Small intestine (tissue), 7 donors: ENCODE results near the gene SPARCL1. TPM values are rescaled to one million over a fixed set of nuclear protein-coding genes. Genes with fewer than 3 reads are reported as not detected.
"Not testable (repeated sequence)": the region's sequence is repeated elsewhere in the genome, so short reads cannot be mapped to it uniquely, and the experiment has no call there.

Experiments used
- DNase-seq, 2 donors: peaks; one replicate each; pipeline versions ENCODE4 v3.0.0 to v3.0.0-alpha.2; 2013
- FAIRE-seq: peaks from 2 replicates; lab custom pipeline; 2012; peaks lifted over from hg19 to GRCh38; lab: Jason Lieb, UNC
- H3K27ac ChIP-seq, 3 donors: one replicate each; pipeline ENCODE4 v1.5.1; 2013; ENCODE audit warnings: low read length in 2 of 3, mild to moderate bottlenecking in 2 of 3, control low read depth in 1 of 3, inconsistent platforms in 1 of 3, low read depth in 1 of 3, moderate library complexity in 1 of 3
- H3K27me3 ChIP-seq, 3 donors: one replicate each; pipeline ENCODE4 v1.6.1; 2013; ENCODE audit warnings: low read length in 3 of 3, inconsistent platforms in 1 of 3; ENCODE audit not compliant: control insufficient read depth in 3 of 3, insufficient read depth in 3 of 3
- H3K36me3 ChIP-seq, 3 donors: one replicate each; pipeline ENCODE4 v1.6.1; 2013; ENCODE audit warnings: low read length in 3 of 3, inconsistent platforms in 1 of 3, low read depth in 1 of 3, mild to moderate bottlenecking in 1 of 3, moderate library complexity in 1 of 3; ENCODE audit not compliant: control insufficient read depth in 3 of 3, insufficient read depth in 2 of 3
- H3K4me1 ChIP-seq, 3 donors: one replicate each; pipeline ENCODE4 v1.6.1; 2013; ENCODE audit warnings: low read length in 2 of 3, inconsistent platforms in 1 of 3, low read depth in 1 of 3, mild to moderate bottlenecking in 1 of 3, moderate library complexity in 1 of 3; ENCODE audit not compliant: control insufficient read depth in 3 of 3, insufficient read depth in 2 of 3
- H3K4me3 ChIP-seq, 3 donors: one replicate each; pipeline ENCODE4 v1.5.1; 2013; ENCODE audit warnings: low read length in 3 of 3, control low read depth in 1 of 3, inconsistent platforms in 1 of 3, low read depth in 1 of 3, mild to moderate bottlenecking in 1 of 3, moderate library complexity in 1 of 3
- H3K9me3 ChIP-seq, 2 donors: one replicate each; pipeline ENCODE4 v1.6.1; 2013; ENCODE audit warnings: low read depth in 1 of 2, low read length in 1 of 2; ENCODE audit not compliant: control insufficient read depth in 2 of 2, insufficient read depth in 1 of 2
- WGBS, 3 donors: extraction: QIAGEN DNeasy Blood & Tissue Kit; methylation state at CpG; one replicate each; pipeline ENCODE4 v1.1.7; 2013; 5-methylcytosine and 5-hydroxymethylcytosine counted together
- polyA plus RNA-seq, 4 donors: library from polyadenylated mRNA; stranded (reverse) in 3 of 4; unstranded in 1 of 4; fragments of 200-250 nt in 3 of 4; fragments of 120-200 nt in 1 of 4; gene quantifications; one replicate each; pipeline versions ENCODE4 v1.2.1 to v1.2.3, GENCODE V29; 2013
- donor health status: healthy with polysubstance abuse.
- donor health status: control.
- donor health status: control.
- donor health status: Bipolar disorder and iron deficiency.
- donor health status: healthy.

Gene SPARCL1
- polyA plus RNA-seq, 4 donors, result 5.1 to 354 (median 40.4) TPM

DNA sequence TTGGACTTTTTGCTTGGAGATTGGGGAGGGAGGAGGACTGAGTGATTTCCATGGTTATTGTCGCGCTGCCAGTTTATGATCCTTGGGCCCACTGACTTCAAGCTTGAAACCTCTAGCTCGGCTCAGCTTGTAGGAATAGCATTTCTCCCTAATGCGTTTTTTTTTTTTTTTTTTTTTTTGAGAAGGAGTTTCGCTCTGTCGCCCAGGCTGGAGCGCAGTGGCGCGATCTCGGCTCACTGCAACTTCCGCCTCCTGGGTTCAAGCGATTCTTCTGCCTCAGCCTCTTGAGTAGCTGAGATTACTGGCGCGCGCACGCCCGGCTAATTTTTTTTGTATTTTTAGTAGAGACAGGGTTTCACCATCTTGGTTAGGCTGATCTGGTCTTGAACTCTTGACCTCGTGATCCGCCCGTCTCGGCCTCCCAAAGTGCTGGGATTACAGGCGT, 105.1 kb downstream of the SPARCL1 start:
- Histone ChIP-seq H3K27ac (peak overlapping the region in 2 of 3 donors; percentile 28 to 97), H3K4me3 (peak overlapping the region in 2 of 3 donors; percentile 47 to 90), H3K4me1 (peaks cover 0 to 41% (median 2%) of the 10 kb centered on the region in 3 donors)
- 56 to 82% (median 64%) methylated on average over 20 to 22 of the region's 22 CpGs for WGBS, 3 donors
- DNase-seq, FAIRE-seq, H3K36me3 ChIP-seq, H3K27me3 ChIP-seq, H3K9me3 ChIP-seq: not testable (repeated sequence)

Other genes with a start within 250 kb of the SPARCL1 start
- gene HSD17B13, start 206.5 kb downstream of the SPARCL1 start, polyA plus RNA-seq, result under 1 TPM; 0.13 to 0.67 (median 0.43) TPM
- gene HSD17B11, start 138.2 kb downstream of the SPARCL1 start, polyA plus RNA-seq, result 100 to 1,000 TPM; 196 to 420 (median 281) TPM
- 10 to 100 TPM; 62.7 to 89.0 (median 71.3) TPM for gene NUDT9, start 106.8 kb downstream of the SPARCL1 start, polyA plus RNA-seq
- gene DSPP, start 79.2 kb upstream of the SPARCL1 start, polyA plus RNA-seq, result not detected
- gene DMP1, start 120.9 kb upstream of the SPARCL1 start, polyA plus RNA-seq, result not detected